Activated CD4-positive, alpha-beta T cell treated with anti-CD3 and anti-CD28 coated beads for 36 hours (primary cell): ENCODE measurements around the gene NADK2. TPM values are rescaled to one million over a fixed set of nuclear protein-coding genes. Genes with fewer than 3 reads are reported as not detected.

Source experiments
- ATAC-seq: fragments of 200-7000 bp; cut with Tn5 transposase; one replicate; pipeline ENCODE4 v1.10.0; 2021; ENCODE audit warnings: mild to moderate bottlenecking, moderate library complexity
- CTCF ChIA-PET: fragments of 350-600 bp; sonication (Branson Sonifier 250); formaldehyde crosslinking; loops from one replicate; lab custom pipeline; 2021; ENCODE audit warnings: antibody characterized with exemption; lab: Charles Lee
- POLR2A ChIA-PET: fragments of 350-600 bp; sonication (Branson Sonifier 250); formaldehyde crosslinking; loops from one replicate; lab custom pipeline; 2021; ENCODE audit warnings: antibody characterized with exemption, inconsistent platforms; lab: Charles Lee
- DNase-seq: peaks from one replicate; pipeline ENCODE4 v3.0.0-alpha.2; 2020
- H3K27ac Mint-ChIP-seq: one replicate; pipeline ENCODE4 v1.8.0; 2021; ENCODE audit warnings: mixed read lengths
- H3K27me3 Mint-ChIP-seq: one replicate; pipeline ENCODE4 v1.8.0; 2021; ENCODE audit warnings: mixed read lengths
- H3K36me3 Mint-ChIP-seq: one replicate; pipeline ENCODE4 v1.8.0; 2021; ENCODE audit warnings: low read depth, mixed read lengths
- H3K4me1 Mint-ChIP-seq: one replicate; pipeline ENCODE4 v1.8.0; 2021; ENCODE audit warnings: mixed read lengths
- H3K4me3 Mint-ChIP-seq: one replicate; pipeline ENCODE4 v1.8.0; 2021; ENCODE audit warnings: mild to moderate bottlenecking, moderate library complexity, mixed read lengths
- H3K9me3 Mint-ChIP-seq: one replicate; pipeline ENCODE4 v1.8.0; 2021; ENCODE audit warnings: low read depth, mixed read lengths
- intact Hi-C, 2 experiments: fragments of 100-400 bp; cut with DNase I in 1 of 2; cut with micrococcal nuclease in 1 of 2; formaldehyde crosslinking; loops; one replicate each; pipeline versions ENCODE4 v1.14.2 to v1.15.1; 2022 to 2024; cut with DNase I, micrococcal nuclease
- microRNA-seq: library from miRNA; unstranded; fragments of <30 nt; microRNA quantifications from one replicate; pipeline ENCODE4 v1.2.0, GENCODE V29; 2021; ENCODE audit warnings: borderline replicate concordance
- total RNA-seq, 2 experiments: library from RNA; stranded (reverse); gene quantifications; one replicate each; pipeline ENCODE4 v1.2.3, GENCODE V29; 2021

The NADK2 gene
- total RNA-seq, 2 experiments from 2014 or later = 16.1 to 19.3 TPM

DNA sequence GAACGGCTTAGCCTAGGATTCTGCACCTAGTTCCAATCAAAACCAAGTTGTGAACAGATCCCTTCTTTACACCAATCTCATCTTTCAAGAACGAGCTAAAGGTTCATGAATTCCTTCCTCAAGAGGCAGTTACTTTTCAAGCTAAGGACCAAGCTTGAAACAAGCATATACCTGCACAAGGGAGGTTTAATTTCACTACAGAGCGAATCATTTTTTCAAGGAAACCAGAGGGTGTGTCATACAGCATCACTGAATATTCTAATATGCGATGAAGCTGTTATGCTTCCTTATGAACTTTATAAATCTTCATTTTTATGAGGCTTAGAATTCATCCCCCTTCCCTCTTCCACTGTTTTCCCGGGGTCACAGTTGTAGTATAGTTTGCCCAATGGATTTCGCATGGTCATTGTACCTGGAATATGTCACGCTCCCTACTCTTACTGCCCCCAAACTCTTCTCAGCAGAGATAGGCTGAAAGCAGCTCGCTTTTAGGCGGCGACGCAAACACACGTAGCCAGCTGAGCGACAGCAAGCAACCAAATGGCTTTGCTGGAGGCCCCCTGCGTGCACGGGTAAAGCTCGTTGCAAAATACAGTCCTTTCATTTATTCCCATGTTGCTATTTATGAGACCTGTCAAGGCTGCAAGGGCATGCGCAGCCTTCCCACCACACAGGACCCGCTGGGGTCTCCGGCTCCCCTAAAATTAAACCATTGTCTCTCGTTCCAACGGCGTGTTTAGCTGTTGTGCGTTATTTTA is 90.9 kb downstream of the NADK2 start:
- Mint-ChIP-seq H3K27me3 (no peaks in the 10 kb centered on the region), H3K36me3 (peaks cover 27% of the 10 kb centered on the region), H3K4me3 (peak overlapping the region; percentile 97), H3K9me3 (no peaks in the 10 kb centered on the region), H3K27ac (peak overlapping the region; percentile 91), H3K4me1 (peaks cover 51% of the 10 kb centered on the region)
- ChIA-PET CTCF (interaction anchor here (0.6 to 3.6 kb wide), 7 partner anchors 11 to 1244 kb away, joined by 3 to 18 read pairs (median 4); partner anchors contain the start of gene NADK2), POLR2A (interaction anchor here (0.6 to 2.4 kb wide), 6 partner anchors 12 to 540 kb away, joined by 3 to 16 read pairs (median 4); partner anchors contain the start of gene NADK2)
- ATAC-seq = peak; percentile 45
- intact Hi-C loops = loop anchor here (1.0 to 5.0 kb wide), 5 partner anchors 91 to 1314 kb away; partner anchors contain the start of genes NIPBL (in 2 of the 2), BRIX1 (in 1 of the 2), DNAJC21 (in 1 of the 2) and RAD1 (in 1 of the 2)
- peak; percentile 82 for DNase-seq

DNA sequence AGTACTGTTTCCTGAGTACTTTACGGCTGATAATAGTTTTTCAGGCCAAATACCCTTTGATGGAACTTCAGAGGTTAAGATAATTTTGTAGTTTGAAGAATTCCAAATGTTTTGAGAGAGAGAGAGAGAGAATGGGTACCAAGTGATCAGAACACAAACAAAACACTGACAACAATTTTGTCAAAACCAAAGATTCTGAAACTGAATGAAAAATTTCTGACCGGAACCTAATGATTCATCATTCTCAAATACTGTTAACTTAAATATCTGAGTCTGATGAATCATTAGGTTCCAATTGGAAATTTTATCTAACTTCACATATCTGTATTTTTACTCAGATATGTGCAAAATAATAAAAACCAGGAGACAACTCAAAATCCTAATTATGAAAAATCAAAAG is 94.0 kb downstream of the NADK2 start:
- Mint-ChIP-seq H3K36me3 (peaks cover 10% of the 10 kb centered on the region), H3K4me1 (peaks cover 30% of the 10 kb centered on the region), H3K9me3 (no peaks in the 10 kb centered on the region), H3K27me3 (no peaks in the 10 kb centered on the region), H3K27ac (no peak overlapping the region), H3K4me3 (no peak overlapping the region)
- POLR2A ChIA-PET = no interaction called here
- CTCF ChIA-PET = interaction anchor here (1.0 kb wide), 1 partner anchor 8 kb away, joined by 4 read pairs; no protein-coding TSS in a partner anchor
- ATAC-seq (no peak), DNase-seq (no peak)
- intact Hi-C loops = no loop called here

DNA sequence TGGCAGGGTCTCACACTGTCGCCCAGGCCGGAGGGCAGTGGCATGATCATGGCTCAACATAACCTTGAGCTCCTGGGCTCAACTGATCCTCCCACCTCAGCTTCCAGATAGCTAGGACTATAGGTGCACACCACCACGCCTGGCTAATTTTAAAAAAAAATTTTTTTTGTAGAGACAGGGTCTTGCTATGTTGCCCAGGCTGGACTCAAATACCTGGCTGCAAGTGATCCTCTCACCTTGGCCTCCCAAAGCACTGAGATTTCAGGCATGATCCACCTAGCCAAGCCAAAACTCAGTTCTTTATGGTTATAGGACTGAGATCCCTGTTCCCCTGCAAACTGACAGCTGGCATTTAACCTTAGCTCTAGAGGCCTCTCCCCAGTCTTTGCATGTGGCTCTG is 95.3 kb downstream of the NADK2 start:
- POLR2A ChIA-PET = no interaction called here
- CTCF ChIA-PET = interaction anchor here (1.4 kb wide), 1 partner anchor 11 kb away, joined by 4 read pairs; no protein-coding TSS in a partner anchor

GRCh38 chr5:36145311-36145710 is 96.4 kb downstream of the NADK2 start:
- H3K4me1 Mint-ChIP-seq = peaks cover 25% of the 10 kb centered on the region
- DNase-seq (no peak), ATAC-seq (no peak)
- intact Hi-C loops = no loop called here
- H3K36me3 Mint-ChIP-seq = peaks cover 13% of the 10 kb centered on the region
- no peak overlapping the region for H3K27ac Mint-ChIP-seq
- no peaks in the 10 kb centered on the region for H3K9me3 Mint-ChIP-seq
- ChIA-PET POLR2A (no interaction called here), CTCF (interaction anchor here (1.4 kb wide), 1 partner anchor 12 kb away, joined by 4 read pairs; no protein-coding TSS in a partner anchor)
- H3K27me3 Mint-ChIP-seq = no peaks in the 10 kb centered on the region
- H3K4me3 Mint-ChIP-seq = no peak overlapping the region

More for the DNA sequence above, 95.3 kb downstream of the NADK2 start:
- Mint-ChIP-seq H3K27me3 (no peaks in the 10 kb centered on the region), H3K4me1 (peaks cover 29% of the 10 kb centered on the region), H3K36me3 (peaks cover 4% of the 10 kb centered on the region), H3K27ac (no peak overlapping the region), H3K9me3 (no peaks in the 10 kb centered on the region), H3K4me3 (no peak overlapping the region)
- DNase-seq (no peak), ATAC-seq (no peak)
- intact Hi-C loops = no loop called here

Small RNA genes within 50 kb of the gene (microRNA-seq; reads per million reads assigned to microRNA genes)
- 7.4 reads per million, percentile 24 among the genes with 10 or more reads in this experiment for gene MIR580

Other genes starting within 250 kb of the NADK2 start
- not detected for gene UGT3A2, start 175.0 kb downstream of the NADK2 start, total RNA-seq
- gene LMBRD2, start 90.0 kb downstream of the NADK2 start, total RNA-seq = 10 to 100 TPM in 1 of 2 experiments, 1 to 10 TPM in 1; 9.3 to 10.2 TPM
- gene SKP2, start 89.8 kb downstream of the NADK2 start, total RNA-seq = 10 to 100 TPM; 48.0 to 56.8 TPM
- gene RANBP3L, start 60.0 kb upstream of the NADK2 start, total RNA-seq = under 1 TPM; 0.07 to 0.16 TPM